HL-60 (cell line): ENCODE measurements around the gene ZFYVE16.

Source experiments
- CTCF ChIP-seq: IDR thresholded peaks from one replicate; pipeline ENCODE4 v1.5.1; 2011; ENCODE audit warnings: low read length, control low read depth, inconsistent platforms; ENCODE audit not compliant: insufficient read depth
- POLR2AphosphoS5 ChIP-seq: IDR thresholded peaks from 2 replicates; pipeline ENCODE4 v1.6.1; 2012; ENCODE audit warnings: low read depth

- no peak for TF ChIP-seq CTCF
- TF ChIP-seq POLR2AphosphoS5: no peak
Measured at GRCh38 chr5:80387063-80387768, 20.6 kb upstream of the ZFYVE16 start.
